Neural cell (in vitro differentiated cells): Measurements from ENCODE around the gene BCKDHB. TPM values are rescaled to one million over a fixed set of nuclear protein-coding genes. Genes with fewer than 3 reads are reported as not detected.

Experiments
- H2AFZ ChIP-seq: fragments of 200-600, 300-800 bp; sonication (generic), shearing (Covaris generic); 2 replicates; pipeline ENCODE4 v1.6.0; 2014; ENCODE audit warnings: low read depth, mild to moderate bottlenecking, antibody characterized with exemption, low read length, moderate library complexity
- H3F3A ChIP-seq: fragments of 200-600 bp; shearing (Covaris generic); 2 replicates; pipeline ENCODE4 v1.6.1; 2016; ENCODE audit warnings: mild to moderate bottlenecking, moderate library complexity, mixed read lengths, antibody characterized with exemption, low read length; ENCODE audit not compliant: insufficient read depth, poor library complexity, severe bottlenecking
- H3K27ac ChIP-seq: fragments of 200-600, 300-800 bp; sonication (generic), shearing (Covaris generic); 2 replicates; pipeline ENCODE4 v1.5.1; 2014; ENCODE audit warnings: mild to moderate bottlenecking, low read length, moderate library complexity
- H3K27me3 ChIP-seq: fragments of 300-800, 200-600 bp; sonication (generic), shearing (Covaris generic); 2 replicates; pipeline ENCODE4 v1.6.0; 2014; ENCODE audit warnings: mild to moderate bottlenecking, low read depth, low read length, moderate library complexity; ENCODE audit not compliant: insufficient read depth
- H3K36me3 ChIP-seq: fragments of 300-800, 200-600 bp; sonication (generic), shearing (Covaris generic); 2 replicates; pipeline ENCODE4 v1.5.1; 2014; ENCODE audit warnings: mild to moderate bottlenecking, antibody characterized with exemption, low read length, moderate library complexity; ENCODE audit not compliant: insufficient read depth
- H3K4me2 ChIP-seq: fragments of 300-800, 200-600 bp; sonication (generic), shearing (Covaris generic); 2 replicates; pipeline ENCODE4 v1.6.0; 2014; ENCODE audit warnings: mild to moderate bottlenecking, low read length
- H3K4me3 ChIP-seq: fragments of 300-800, 200-600 bp; sonication (generic), shearing (Covaris generic); 2 replicates; pipeline ENCODE4 v1.5.1; 2014; ENCODE audit warnings: mild to moderate bottlenecking, low read length, moderate library complexity
- H3K79me2 ChIP-seq: fragments of 200-600 bp; shearing (Covaris generic); replicated peaks from 2 replicates; pipeline ENCODE4 v1.6.0; 2014; ENCODE audit warnings: mild to moderate bottlenecking, low read length, moderate library complexity; ENCODE audit not compliant: insufficient read depth
- H3K9ac ChIP-seq: fragments of 300-800, 200-600 bp; sonication (generic), shearing (Covaris generic); 2 replicates; pipeline ENCODE4 v1.6.1; 2016; ENCODE audit warnings: mild to moderate bottlenecking, low read length, mixed read lengths
- H3K9me2 ChIP-seq: fragments of 200-600 bp; shearing (Covaris generic); 2 replicates; pipeline ENCODE4 v1.6.1; 2016; ENCODE audit warnings: mild to moderate bottlenecking, low read length, mixed read lengths; ENCODE audit not compliant: insufficient read depth
- H3K9me3 ChIP-seq: fragments of 200-600, 300-800 bp; sonication (generic), shearing (Covaris generic); 2 replicates; pipeline ENCODE4 v1.6.1; 2016; ENCODE audit warnings: mild to moderate bottlenecking, mixed run types, low read length, moderate library complexity, mixed read lengths
- H4K20me1 ChIP-seq: fragments of 200-600 bp; shearing (Covaris generic); 2 replicates; pipeline ENCODE4 v1.6.1; 2016; ENCODE audit warnings: mild to moderate bottlenecking, mixed run types; ENCODE audit not compliant: insufficient read depth
- EP300 ChIP-seq: fragments of 450-650 bp; conservative IDR thresholded peaks from 2 replicates; pipeline ENCODE4 v1.6.1; 2014; ENCODE audit warnings: antibody characterized with exemption, mild to moderate bottlenecking, moderate library complexity; ENCODE audit not compliant: poor library complexity, severe bottlenecking
- EZH2 ChIP-seq: fragments of 200-600, 300-800 bp; shearing (Covaris generic), sonication (generic); IDR thresholded peaks from 2 replicates; pipeline ENCODE4 v1.6.1; 2014; ENCODE audit warnings: antibody characterized with exemption, low read length, borderline replicate concordance, mild to moderate bottlenecking; ENCODE audit not compliant: insufficient read depth, poor library complexity, severe bottlenecking
- MXI1 ChIP-seq: fragments of 450-650 bp; conservative IDR thresholded peaks from 2 replicates; pipeline ENCODE4 v1.6.1; 2014; ENCODE audit warnings: antibody characterized with exemption, mild to moderate bottlenecking; ENCODE audit not compliant: poor library complexity, severe bottlenecking
- POLR2AphosphoS5 ChIP-seq: IDR thresholded peaks from 2 replicates; pipeline ENCODE4 v1.6.1; 2012
- RAD21 ChIP-seq: fragments of 450-650 bp; conservative IDR thresholded peaks from 2 replicates; pipeline ENCODE4 v1.6.1; 2014; ENCODE audit warnings: antibody characterized with exemption, mild to moderate bottlenecking, moderate library complexity
- SMC3 ChIP-seq: fragments of 450-650 bp; conservative IDR thresholded peaks from 2 replicates; pipeline ENCODE4 v1.6.1; 2014; ENCODE audit warnings: antibody characterized with exemption, mild to moderate bottlenecking, moderate library complexity; ENCODE audit not compliant: poor library complexity
- TAF1 ChIP-seq: IDR thresholded peaks from 2 replicates; pipeline ENCODE4 v1.6.1; 2012; ENCODE audit warnings: low read depth
- polyA plus RNA-seq: library from polyadenylated mRNA; depleted of rRNA; stranded (reverse); fragments of >200 nt; gene quantifications from 2 replicates; pipeline ENCODE4 v1.2.3, GENCODE V29; 2014
- TF ChIP-seq, protein P1 (sequence below): fragments of 450-650 bp; IDR thresholded peaks from 2 replicates; pipeline ENCODE4 v1.5.1; 2014; ENCODE audit warnings: antibody characterized with exemption, mild to moderate bottlenecking, moderate library complexity; ENCODE audit not compliant: poor library complexity, severe bottlenecking
- TF ChIP-seq, protein P2 (sequence below): IDR thresholded peaks from 2 replicates; pipeline ENCODE4 v1.6.1; 2012; ENCODE audit warnings: borderline replicate concordance

BCKDHB gene
- polyA plus RNA-seq, 1 donor from 2014 or later, result 16.1 TPM

- Histone ChIP-seq H3K27ac (no peak overlapping the region), H3F3A (no peaks in the 10 kb centered on the region), H3K4me3 (no peak overlapping the region), H3K36me3 (no peaks in the 10 kb centered on the region), H3K27me3 (no peaks in the 10 kb centered on the region), H3K4me2 (no peak overlapping the region), H3K9ac (no peak overlapping the region), H3K9me3 (no peaks in the 10 kb centered on the region), H3K9me2 (no peaks in the 10 kb centered on the region), H4K20me1 (no peaks in the 10 kb centered on the region), H3K79me2 (no peaks in the 10 kb centered on the region), H2AFZ (no peak overlapping the region)
- TF ChIP-seq RAD21, result no peak
Measured at GRCh38 chr6:80144753-80145315, 38.4 kb downstream of the BCKDHB start.

DNA sequence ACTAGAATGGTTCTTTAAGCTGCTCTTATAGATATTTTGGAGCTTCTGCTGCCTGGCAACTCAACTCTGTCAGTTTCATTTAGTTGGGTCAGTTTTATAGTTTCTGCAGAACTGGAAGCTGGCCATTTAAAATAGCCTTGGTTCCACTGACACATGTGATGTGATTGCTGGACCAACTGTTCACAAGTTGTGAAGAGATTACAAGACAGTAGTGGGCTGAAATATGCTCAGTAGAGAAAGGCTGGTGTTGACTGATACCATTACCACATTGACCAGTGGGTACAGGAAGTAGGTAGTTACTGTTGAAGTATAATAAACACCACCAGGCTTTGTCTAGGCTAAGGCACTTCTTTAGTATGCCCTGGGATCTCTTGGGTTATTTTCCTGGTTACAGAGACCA, 39.0 kb downstream of the BCKDHB start:
- no peak overlapping the region for H3K9ac ChIP-seq
- no peaks in the 10 kb centered on the region for H3F3A ChIP-seq
- no peak overlapping the region for H2AFZ ChIP-seq
- no peaks in the 10 kb centered on the region for H3K79me2 ChIP-seq
- H3K27me3 ChIP-seq, result no peaks in the 10 kb centered on the region
- no peak overlapping the region for H3K27ac ChIP-seq
- no peaks in the 10 kb centered on the region for H3K9me3 ChIP-seq
- no peak for TF ChIP-seq EZH2
- TF ChIP-seq, protein P1, sequence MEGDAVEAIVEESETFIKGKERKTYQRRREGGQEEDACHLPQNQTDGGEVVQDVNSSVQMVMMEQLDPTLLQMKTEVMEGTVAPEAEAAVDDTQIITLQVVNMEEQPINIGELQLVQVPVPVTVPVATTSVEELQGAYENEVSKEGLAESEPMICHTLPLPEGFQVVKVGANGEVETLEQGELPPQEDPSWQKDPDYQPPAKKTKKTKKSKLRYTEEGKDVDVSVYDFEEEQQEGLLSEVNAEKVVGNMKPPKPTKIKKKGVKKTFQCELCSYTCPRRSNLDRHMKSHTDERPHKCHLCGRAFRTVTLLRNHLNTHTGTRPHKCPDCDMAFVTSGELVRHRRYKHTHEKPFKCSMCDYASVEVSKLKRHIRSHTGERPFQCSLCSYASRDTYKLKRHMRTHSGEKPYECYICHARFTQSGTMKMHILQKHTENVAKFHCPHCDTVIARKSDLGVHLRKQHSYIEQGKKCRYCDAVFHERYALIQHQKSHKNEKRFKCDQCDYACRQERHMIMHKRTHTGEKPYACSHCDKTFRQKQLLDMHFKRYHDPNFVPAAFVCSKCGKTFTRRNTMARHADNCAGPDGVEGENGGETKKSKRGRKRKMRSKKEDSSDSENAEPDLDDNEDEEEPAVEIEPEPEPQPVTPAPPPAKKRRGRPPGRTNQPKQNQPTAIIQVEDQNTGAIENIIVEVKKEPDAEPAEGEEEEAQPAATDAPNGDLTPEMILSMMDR, result no peak
- TF ChIP-seq, protein P2, sequence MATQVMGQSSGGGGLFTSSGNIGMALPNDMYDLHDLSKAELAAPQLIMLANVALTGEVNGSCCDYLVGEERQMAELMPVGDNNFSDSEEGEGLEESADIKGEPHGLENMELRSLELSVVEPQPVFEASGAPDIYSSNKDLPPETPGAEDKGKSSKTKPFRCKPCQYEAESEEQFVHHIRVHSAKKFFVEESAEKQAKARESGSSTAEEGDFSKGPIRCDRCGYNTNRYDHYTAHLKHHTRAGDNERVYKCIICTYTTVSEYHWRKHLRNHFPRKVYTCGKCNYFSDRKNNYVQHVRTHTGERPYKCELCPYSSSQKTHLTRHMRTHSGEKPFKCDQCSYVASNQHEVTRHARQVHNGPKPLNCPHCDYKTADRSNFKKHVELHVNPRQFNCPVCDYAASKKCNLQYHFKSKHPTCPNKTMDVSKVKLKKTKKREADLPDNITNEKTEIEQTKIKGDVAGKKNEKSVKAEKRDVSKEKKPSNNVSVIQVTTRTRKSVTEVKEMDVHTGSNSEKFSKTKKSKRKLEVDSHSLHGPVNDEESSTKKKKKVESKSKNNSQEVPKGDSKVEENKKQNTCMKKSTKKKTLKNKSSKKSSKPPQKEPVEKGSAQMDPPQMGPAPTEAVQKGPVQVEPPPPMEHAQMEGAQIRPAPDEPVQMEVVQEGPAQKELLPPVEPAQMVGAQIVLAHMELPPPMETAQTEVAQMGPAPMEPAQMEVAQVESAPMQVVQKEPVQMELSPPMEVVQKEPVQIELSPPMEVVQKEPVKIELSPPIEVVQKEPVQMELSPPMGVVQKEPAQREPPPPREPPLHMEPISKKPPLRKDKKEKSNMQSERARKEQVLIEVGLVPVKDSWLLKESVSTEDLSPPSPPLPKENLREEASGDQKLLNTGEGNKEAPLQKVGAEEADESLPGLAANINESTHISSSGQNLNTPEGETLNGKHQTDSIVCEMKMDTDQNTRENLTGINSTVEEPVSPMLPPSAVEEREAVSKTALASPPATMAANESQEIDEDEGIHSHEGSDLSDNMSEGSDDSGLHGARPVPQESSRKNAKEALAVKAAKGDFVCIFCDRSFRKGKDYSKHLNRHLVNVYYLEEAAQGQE, result no peak
- TF ChIP-seq POLR2AphosphoS5, result no peak
- TF ChIP-seq EP300, result no peak
- no peak for TF ChIP-seq SMC3
- TF ChIP-seq MXI1, result no peak
- TF ChIP-seq RAD21, result no peak
- TF ChIP-seq TAF1, result no peak
- no peak overlapping the region for H3K4me3 ChIP-seq
- H3K4me2 ChIP-seq, result no peak overlapping the region
- H3K36me3 ChIP-seq, result no peaks in the 10 kb centered on the region
- H3K9me2 ChIP-seq, result no peaks in the 10 kb centered on the region
- no peaks in the 10 kb centered on the region for H4K20me1 ChIP-seq

DNA sequence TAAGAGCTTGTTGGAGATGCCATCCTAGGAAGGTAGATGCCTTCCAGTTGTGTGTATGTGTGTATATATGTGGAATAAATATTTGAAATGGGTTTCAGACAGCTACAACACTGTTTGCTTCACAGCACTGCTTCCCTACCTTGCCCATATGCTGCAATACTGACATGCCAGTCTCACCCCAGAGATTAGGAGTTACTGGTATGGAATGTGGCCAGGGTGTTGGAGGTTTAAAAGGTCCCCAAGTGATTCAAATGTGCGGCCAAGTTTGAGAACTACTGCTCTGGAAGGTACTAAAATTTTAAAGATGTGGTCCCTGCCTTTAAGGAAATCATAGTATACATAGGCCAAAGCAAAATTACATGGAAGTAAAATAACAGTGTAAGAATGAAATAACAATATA, 39.5 kb downstream of the BCKDHB start:
- no peaks in the 10 kb centered on the region for H3K79me2 ChIP-seq
- H3K4me3 ChIP-seq, result no peak overlapping the region
- no peaks in the 10 kb centered on the region for H3K36me3 ChIP-seq
- H3K9ac ChIP-seq, result no peak overlapping the region
- no peak overlapping the region for H3K27ac ChIP-seq
- no peak overlapping the region for H2AFZ ChIP-seq
- TF ChIP-seq MXI1, result no peak
- TF ChIP-seq SMC3, result no peak
- TF ChIP-seq, protein P2, result no peak
- TF ChIP-seq RAD21, result no peak
- TF ChIP-seq POLR2AphosphoS5, result no peak
- TF ChIP-seq EZH2, result no peak
- TF ChIP-seq EP300, result no peak
- TF ChIP-seq TAF1, result no peak
- TF ChIP-seq, protein P1, result no peak
- H3F3A ChIP-seq, result no peaks in the 10 kb centered on the region
- H3K27me3 ChIP-seq, result no peaks in the 10 kb centered on the region
- no peaks in the 10 kb centered on the region for H3K9me3 ChIP-seq
- H4K20me1 ChIP-seq, result no peaks in the 10 kb centered on the region
- no peak overlapping the region for H3K4me2 ChIP-seq
- H3K9me2 ChIP-seq, result no peaks in the 10 kb centered on the region
